Keratinocyte (primary cell): ENCODE measurements around the gene SLC26A5. TPM values are rescaled to one million over a fixed set of nuclear protein-coding genes. Genes with fewer than 3 reads are reported as not detected.

Experiments
- DNase-seq: peaks from one replicate; pipeline ENCODE4 v3.0.0-alpha.2; 2011; ENCODE audit warnings: low read depth, missing footprints, low spot score
- FAIRE-seq: peaks from 2 replicates; lab custom pipeline; 2011; peaks lifted over from hg19 to GRCh38; lab: Jason Lieb, UNC
- H2AFZ ChIP-seq: 2 replicates; pipeline ENCODE4 v1.6.0; 2012; ENCODE audit warnings: low read length, control low read depth, inconsistent platforms; ENCODE audit not compliant: control insufficient read depth
- H3K27ac ChIP-seq: 2 replicates; pipeline ENCODE4 v1.5.1; 2011; ENCODE audit warnings: low read length; ENCODE audit not compliant: control insufficient read depth, insufficient read depth
- H3K27me3 ChIP-seq: 3 replicates; pipeline ENCODE4 v1.6.0; 2011; ENCODE audit warnings: low read length; ENCODE audit not compliant: control insufficient read depth, insufficient read depth; ENCODE audit errors: extremely low read depth
- H3K36me3 ChIP-seq, 2 experiments: 2 replicates in 1 of 2; 3 replicates in 1 of 2; pipeline ENCODE4 v1.5.1; 2011; ENCODE audit warnings: low read length in 2 of 2, mild to moderate bottlenecking in 1 of 2; ENCODE audit not compliant: control insufficient read depth in 2 of 2, insufficient read depth in 2 of 2; ENCODE audit errors: extremely low read depth in 1 of 2
- H3K4me1 ChIP-seq: 3 replicates; pipeline ENCODE4 v1.5.1; 2011; ENCODE audit warnings: low read length; ENCODE audit not compliant: control insufficient read depth, insufficient read depth; ENCODE audit errors: extremely low read depth
- H3K4me2 ChIP-seq: 3 replicates; pipeline ENCODE4 v1.6.0; 2011; ENCODE audit warnings: low read depth, low read length; ENCODE audit not compliant: control insufficient read depth, insufficient read depth; ENCODE audit errors: extremely low read depth
- H3K4me3 ChIP-seq, 3 experiments: fragments of 200-600 bp in 1 of 3; sonication (generic) in 1 of 3; 2 replicates in 2 of 3; 3 replicates in 1 of 3; pipeline ENCODE4 v1.5.1; 2011 to 2016; ENCODE audit warnings: low read length in 3 of 3, mild to moderate bottlenecking in 3 of 3, control low read depth in 2 of 3, inconsistent platforms in 1 of 3, low read depth in 1 of 3, mixed read lengths in 1 of 3, mixed run types in 1 of 3, moderate library complexity in 1 of 3; ENCODE audit not compliant: control insufficient read depth in 2 of 3, insufficient read depth in 2 of 3; ENCODE audit errors: extremely low read depth in 1 of 3
- H3K79me2 ChIP-seq: 2 replicates; pipeline ENCODE4 v1.6.0; 2012; ENCODE audit warnings: low read length; ENCODE audit not compliant: control insufficient read depth, insufficient read depth
- H3K9ac ChIP-seq: 3 replicates; pipeline ENCODE4 v1.6.0; 2011; ENCODE audit warnings: low read length; ENCODE audit not compliant: control insufficient read depth, insufficient read depth; ENCODE audit errors: extremely low read depth
- H3K9me1 ChIP-seq: 3 replicates; pipeline ENCODE4 v1.6.0; 2011; ENCODE audit warnings: low read length; ENCODE audit not compliant: control insufficient read depth, insufficient read depth; ENCODE audit errors: extremely low read depth
- H3K9me3 ChIP-seq: 2 replicates; pipeline ENCODE4 v1.5.1; 2012; ENCODE audit warnings: low read depth, low read length; ENCODE audit not compliant: control insufficient read depth
- H4K20me1 ChIP-seq: 3 replicates; pipeline ENCODE4 v1.6.0; 2011; ENCODE audit warnings: low read length; ENCODE audit not compliant: control insufficient read depth, insufficient read depth; ENCODE audit errors: extremely low read depth
- EZH2 ChIP-seq: IDR thresholded peaks from one replicate; pipeline ENCODE4 v1.6.1; 2012; ENCODE audit warnings: inconsistent platforms, mild to moderate bottlenecking, low read length, moderate library complexity
- dilution Hi-C: fragments of 300-500 bp; cut with MboI; formaldehyde crosslinking; loops from one replicate; pipeline ENCODE4 v1.7.0; 2020; ENCODE audit warnings: low sequenced_read_pairs; ENCODE audit not compliant: extremely low pct_ligation_motif_present
- polyA plus RNA-seq, 5 experiments: library from polyadenylated mRNA; depleted of rRNA in 3 of 5; stranded (reverse) in 3 of 5; stranded (forward) in 1 of 5; unstranded in 1 of 5; fragments of >200 nt; gene quantifications; 1 replicate in 1 of 5; 2 replicates in 3 of 5; 3 replicates in 1 of 5; pipeline versions ENCODE4 v1.2.1 to v1.2.3, GENCODE V29; 2011 to 2012; ENCODE audit warnings: missing spikeins in 2 of 5, low read depth in 1 of 5, low replicate concordance in 1 of 5
- TF ChIP-seq, protein P1 (sequence below), 3 experiments: IDR thresholded peaks in 1 of 3; conservative IDR thresholded peaks in 1 of 3; optimal IDR thresholded peaks in 1 of 3; 2 replicates in 2 of 3; 3 replicates in 1 of 3; pipeline versions ENCODE3 to v1.5.1; 2011; ENCODE audit warnings: low read length in 3 of 3, mild to moderate bottlenecking in 3 of 3, moderate library complexity in 2 of 3, control low read depth in 1 of 3, inconsistent platforms in 1 of 3; ENCODE audit not compliant: insufficient read depth in 2 of 3; ENCODE audit errors: extremely low read depth in 1 of 3

SLC26A5 gene
- polyA plus RNA-seq, 1 donor (not counting 4 experiments of a cell fraction or from before 2014, with no cell fraction given), result not detected

- FAIRE-seq, result no peak
- H3K4me1 ChIP-seq, result no peaks in the 10 kb centered on the region
- H3K9me3 ChIP-seq, result no peaks in the 10 kb centered on the region
- H3K36me3 ChIP-seq, result no peaks in the 10 kb centered on the region
- no peak overlapping the region for H3K9ac ChIP-seq
- no peaks in the 10 kb centered on the region for H3K9me1 ChIP-seq
- dilution Hi-C loops, result no loop called here
- no peak for DNase-seq
- TF ChIP-seq, protein P1, sequence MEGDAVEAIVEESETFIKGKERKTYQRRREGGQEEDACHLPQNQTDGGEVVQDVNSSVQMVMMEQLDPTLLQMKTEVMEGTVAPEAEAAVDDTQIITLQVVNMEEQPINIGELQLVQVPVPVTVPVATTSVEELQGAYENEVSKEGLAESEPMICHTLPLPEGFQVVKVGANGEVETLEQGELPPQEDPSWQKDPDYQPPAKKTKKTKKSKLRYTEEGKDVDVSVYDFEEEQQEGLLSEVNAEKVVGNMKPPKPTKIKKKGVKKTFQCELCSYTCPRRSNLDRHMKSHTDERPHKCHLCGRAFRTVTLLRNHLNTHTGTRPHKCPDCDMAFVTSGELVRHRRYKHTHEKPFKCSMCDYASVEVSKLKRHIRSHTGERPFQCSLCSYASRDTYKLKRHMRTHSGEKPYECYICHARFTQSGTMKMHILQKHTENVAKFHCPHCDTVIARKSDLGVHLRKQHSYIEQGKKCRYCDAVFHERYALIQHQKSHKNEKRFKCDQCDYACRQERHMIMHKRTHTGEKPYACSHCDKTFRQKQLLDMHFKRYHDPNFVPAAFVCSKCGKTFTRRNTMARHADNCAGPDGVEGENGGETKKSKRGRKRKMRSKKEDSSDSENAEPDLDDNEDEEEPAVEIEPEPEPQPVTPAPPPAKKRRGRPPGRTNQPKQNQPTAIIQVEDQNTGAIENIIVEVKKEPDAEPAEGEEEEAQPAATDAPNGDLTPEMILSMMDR (optimal IDR thresholded peaks at IDR 0.05 in 1 of 3, IDR thresholded peaks at IDR 0.05 in 1 of 3, conservative IDR thresholded peaks at IDR 0.05 in 1 of 3; ENCODE audit: extremely low read depth in 1 of 3, insufficient read depth in 2 of 3, low read length in 3 of 3), result no peak
- no peak for TF ChIP-seq EZH2
- H3K27ac ChIP-seq, result no peak overlapping the region
- H3K27me3 ChIP-seq, result no peaks in the 10 kb centered on the region
- no peaks in the 10 kb centered on the region for H4K20me1 ChIP-seq
- H3K4me2 ChIP-seq, result no peak overlapping the region
- H2AFZ ChIP-seq, result no peak overlapping the region
- H3K79me2 ChIP-seq, result no peaks in the 10 kb centered on the region
- no peak overlapping the region for H3K4me3 ChIP-seq
These were observed 64.6 kb downstream of the SLC26A5 start for GRCh38 chr7:103381280-103382031.

GRCh38 chr7:103380395-103381191, 65.4 kb downstream of the SLC26A5 start:
- Histone ChIP-seq H3K36me3 (no peaks in the 10 kb centered on the region), H3K4me2 (no peak overlapping the region), H2AFZ (no peak overlapping the region), H3K4me3 (no peak overlapping the region), H3K9me3 (no peaks in the 10 kb centered on the region), H3K9me1 (no peaks in the 10 kb centered on the region), H4K20me1 (no peaks in the 10 kb centered on the region), H3K27me3 (no peaks in the 10 kb centered on the region), H3K27ac (no peak overlapping the region), H3K79me2 (no peaks in the 10 kb centered on the region), H3K9ac (no peak overlapping the region), H3K4me1 (no peaks in the 10 kb centered on the region)
- TF ChIP-seq, protein P1 (optimal IDR thresholded peaks at IDR 0.05 in 1 of 3, IDR thresholded peaks at IDR 0.05 in 1 of 3, conservative IDR thresholded peaks at IDR 0.05 in 1 of 3; ENCODE audit: extremely low read depth in 1 of 3, insufficient read depth in 2 of 3, low read length in 3 of 3), result no peak
- no peak for TF ChIP-seq EZH2
- no peak for DNase-seq
- dilution Hi-C loops, result no loop called here
- FAIRE-seq, result no peak
